Cerebellar nuclear complex (tissue), 1 donor: ENCODE measurements around the gene EWSR1.

Experiments
- DNase-seq, 2 experiments: peaks; one replicate each; lab custom pipeline; 2025; lab: John Stamatoyannopoulos, UW

EWSR1 gene

GRCh38 chr22:29306175-29306834, 38.2 kb downstream of the EWSR1 start, which contains the start of gene GAS2L1:
TSS of gene GAS2L1 (plus strand) at chr22:29306650. CDS start at chr22:29308106, 1,456 bp downstream.
- no peak for DNase-seq

DNA sequence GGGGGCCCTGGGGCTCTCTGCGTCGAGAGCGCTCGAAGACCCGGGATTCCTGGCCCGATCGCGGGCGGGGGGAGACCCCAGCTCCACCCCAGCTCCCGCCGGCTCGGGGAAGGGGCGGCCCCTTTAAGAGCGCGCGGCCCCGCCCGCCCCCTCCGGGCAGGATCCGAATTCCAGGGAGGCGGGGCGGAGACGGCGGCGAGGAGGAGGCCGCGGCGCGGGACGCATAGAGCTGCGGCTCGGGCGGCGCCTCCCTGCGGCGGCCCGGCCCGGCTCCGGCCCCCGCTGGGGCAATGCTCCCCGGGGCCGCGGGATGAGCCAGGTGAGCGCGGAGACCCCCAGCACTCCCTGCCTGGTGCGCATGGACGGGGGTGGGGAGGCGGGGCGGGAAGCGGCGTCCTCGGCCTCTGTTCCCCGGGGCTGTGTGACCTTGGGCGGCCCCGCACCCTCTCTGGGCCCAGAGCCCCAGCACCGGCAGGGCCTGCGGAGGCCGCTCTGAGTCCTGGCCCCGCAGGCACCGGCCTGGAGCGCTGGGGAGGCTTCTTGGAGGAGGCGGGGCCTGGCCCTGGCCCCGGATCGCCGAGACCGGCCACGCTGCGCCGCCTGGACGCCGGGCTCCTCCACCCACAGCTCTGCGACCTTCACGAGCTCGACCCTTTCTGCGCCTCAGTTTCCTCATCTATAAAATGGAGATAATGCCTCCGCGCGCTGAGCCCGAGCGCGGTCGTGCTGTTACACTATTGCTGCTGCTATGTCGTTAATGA, 38.9 kb downstream of the EWSR1 start:
- DNase-seq = no peak

- no peak for DNase-seq
These were observed 39.6 kb downstream of the EWSR1 start for GRCh38 chr22:29307596-29308147.

DNA sequence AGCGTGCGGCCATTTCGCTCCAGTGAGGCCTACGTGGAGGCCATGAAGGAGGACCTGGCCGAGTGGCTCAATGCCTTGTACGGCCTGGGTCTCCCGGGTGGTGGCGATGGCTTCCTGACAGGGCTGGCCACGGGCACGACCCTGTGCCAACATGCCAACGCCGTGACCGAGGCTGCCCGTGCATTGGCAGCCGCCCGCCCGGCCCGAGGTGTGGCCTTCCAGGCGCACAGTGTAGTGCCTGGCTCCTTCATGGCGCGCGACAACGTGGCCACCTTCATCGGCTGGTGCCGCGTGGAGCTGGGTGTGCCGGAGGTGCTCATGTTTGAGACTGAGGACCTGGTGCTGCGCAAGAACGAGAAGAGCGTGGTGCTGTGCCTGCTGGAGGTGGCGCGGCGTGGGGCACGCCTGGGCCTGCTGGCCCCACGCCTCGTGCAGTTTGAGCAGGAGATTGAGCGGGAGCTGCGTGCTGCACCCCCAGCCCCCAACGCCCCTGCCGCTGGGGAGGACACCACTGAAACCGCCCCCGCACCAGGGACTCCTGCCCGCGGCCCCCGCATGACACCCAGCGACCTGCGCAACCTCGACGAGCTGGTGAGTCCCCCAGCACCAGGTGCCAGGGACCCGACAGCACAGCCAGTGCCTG, 40.2 kb downstream of the EWSR1 start:
- DNase-seq = no peak

DNA sequence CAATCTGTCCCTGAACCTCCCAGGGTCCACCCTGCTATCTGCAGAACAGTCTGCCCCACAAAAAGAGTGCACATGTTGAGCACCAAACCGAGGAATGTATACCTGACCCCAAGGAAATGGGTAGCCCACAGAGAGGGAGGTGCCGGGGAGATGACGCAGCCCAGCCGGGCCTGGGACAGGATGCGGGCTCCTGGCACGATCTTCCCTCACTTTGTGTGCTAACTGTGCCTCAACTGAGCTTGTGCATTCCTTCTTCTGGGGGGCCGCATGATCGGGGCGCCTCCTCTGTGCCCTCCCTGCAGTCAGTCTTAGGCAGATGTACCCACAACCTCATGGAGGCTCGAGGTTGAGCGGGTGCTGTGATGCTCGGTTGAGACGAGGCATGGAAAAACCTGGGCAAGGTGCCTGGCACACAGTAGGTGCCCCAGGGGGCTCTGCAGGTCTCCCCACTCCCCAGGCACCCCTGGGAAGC, 40.8 kb downstream of the EWSR1 start:
- no peak for DNase-seq

- no peak for DNase-seq
These were observed 41.4 kb downstream of the EWSR1 start for GRCh38 chr22:29309332-29310064.

DNA sequence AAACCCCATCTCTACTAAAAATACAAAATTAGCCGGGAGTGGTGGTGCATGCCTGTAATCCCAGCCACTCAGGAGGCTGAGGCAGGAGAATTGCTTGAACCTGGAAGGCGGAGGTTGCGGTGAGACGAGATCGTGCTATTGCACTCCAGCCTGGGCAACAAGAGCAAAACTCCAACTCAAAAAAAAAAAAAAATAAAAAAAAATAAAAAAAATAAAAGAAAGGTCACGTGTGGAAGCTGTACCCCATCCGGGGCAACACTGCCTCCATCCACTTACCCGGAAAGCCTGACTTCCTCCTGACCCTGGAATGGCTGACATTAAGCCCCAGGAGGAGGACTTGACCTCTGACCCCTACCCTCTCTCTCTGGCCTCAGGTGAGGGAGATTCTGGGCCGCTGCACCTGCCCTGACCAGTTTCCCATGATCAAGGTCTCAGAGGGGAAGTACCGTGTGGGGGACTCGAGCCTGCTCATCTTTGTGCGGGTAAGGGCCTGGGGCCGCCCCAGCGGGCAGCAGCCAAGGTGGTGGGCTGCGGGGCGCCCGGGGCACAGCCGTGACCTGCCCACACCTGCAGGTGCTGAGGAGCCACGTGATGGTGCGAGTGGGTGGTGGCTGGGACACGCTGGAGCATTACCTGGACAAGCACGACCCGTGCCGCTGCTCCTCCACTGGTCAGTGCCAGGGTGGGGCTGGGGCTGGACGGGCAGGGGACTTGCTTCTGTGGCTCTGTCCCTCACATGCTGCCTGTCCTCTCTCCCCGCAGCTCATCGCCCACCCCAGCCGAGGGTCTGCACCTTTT, 42.2 kb downstream of the EWSR1 start:
- DNase-seq = no peak

GRCh38 chr22:29310863-29311339, 42.8 kb downstream of the EWSR1 start:
- DNase-seq = no peak

- no peak for DNase-seq
These were observed 43.6 kb downstream of the EWSR1 start for GRCh38 chr22:29311464-29312217.

DNA sequence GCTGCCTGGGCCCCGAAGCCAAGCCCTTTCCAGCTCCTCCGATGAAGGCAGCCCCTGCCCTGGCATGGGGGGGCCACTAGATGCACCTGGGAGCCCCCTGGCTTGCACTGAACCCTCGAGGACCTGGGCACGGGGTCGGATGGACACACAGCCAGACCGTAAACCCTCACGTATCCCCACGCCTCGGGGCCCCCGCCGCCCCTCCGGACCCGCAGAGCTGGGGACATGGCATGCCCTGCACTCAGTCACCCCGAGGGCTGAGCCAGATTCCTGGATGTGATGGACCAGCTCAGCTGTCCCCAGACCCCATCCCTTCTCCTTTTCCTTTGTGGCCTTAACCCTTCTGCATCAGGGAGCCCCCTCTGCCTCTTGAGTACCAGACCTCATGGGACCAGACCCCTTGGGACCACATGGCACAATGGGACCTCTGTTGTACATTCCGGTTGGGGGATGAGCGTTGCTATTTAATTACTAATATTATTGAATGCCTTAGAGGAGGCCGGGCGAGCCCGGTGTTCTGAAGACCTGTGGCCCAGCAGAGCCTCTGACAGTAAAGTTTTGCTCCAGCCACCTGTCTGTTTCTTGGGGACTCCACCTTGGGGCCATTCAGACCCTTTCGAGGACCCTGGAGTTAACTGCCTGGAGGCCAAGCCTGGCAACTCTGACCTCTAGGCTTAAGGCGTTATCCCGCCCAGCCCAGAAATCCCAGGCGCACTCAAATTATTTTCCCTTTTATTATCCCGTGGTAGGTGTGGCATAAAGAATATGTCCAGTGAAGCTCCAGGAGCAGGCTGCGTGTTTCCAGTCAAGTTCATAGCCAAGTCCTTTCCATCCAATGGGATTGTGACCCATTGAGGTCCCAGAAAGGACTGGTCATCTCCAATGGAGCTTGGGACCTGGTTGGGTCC, 44.4 kb downstream of the EWSR1 start:
- DNase-seq = no peak

- DNase-seq = no peak
These were observed 45.1 kb downstream of the EWSR1 start for GRCh38 chr22:29313126-29313575.

- no peak for DNase-seq
These were observed 45.8 kb downstream of the EWSR1 start for GRCh38 chr22:29313576-29314466.

- no peak for DNase-seq
These were observed 46.6 kb downstream of the EWSR1 start for GRCh38 chr22:29314537-29315285.

- no peak for DNase-seq
These were observed 47.4 kb downstream of the EWSR1 start, which contains the start of gene RASL10A for GRCh38 chr22:29315286-29316140. TSS of gene RASL10A (minus strand) at chr22:29315697. CDS start at chr22:29315246, 451 bp downstream.

DNA sequence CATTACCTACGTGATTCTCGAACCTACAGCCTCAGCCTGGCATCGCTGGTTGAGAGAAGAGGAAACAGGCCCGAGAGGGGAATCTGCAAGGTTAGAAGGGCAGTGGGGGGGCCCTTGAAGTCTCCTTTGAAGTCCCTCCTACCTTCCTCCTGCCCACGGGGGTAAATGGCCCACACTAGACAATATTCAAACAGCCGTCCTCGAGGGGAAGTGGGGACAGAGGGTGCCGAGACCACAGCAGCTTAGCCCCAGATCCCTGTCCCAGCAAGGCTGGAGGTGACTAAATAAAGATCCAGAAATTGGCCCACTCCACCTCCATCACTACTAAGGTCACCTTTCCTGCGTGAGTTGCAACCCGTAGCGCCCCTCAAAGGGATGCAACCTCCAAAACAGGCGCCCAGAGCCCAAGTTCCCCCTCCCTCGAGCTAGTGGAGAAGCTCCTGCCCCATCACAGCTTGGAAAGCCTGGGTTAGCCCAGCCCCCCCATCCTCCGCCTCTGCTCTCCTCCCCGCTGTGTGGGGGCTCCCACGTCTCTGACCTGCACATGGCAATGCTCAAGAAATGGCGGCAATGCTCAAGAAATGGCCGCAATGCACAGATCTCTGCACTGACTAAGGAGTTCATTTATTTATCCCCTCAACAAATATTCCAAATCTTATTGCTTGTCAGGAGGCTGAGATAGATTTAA, 48.2 kb downstream of the EWSR1 start:
- DNase-seq = no peak
